ENCODE measurements around the gene MAP6D1.

GRCh38 chr3:183868796-183869195, 43.4 kb upstream of the MAP6D1 start:
- no peak for TF ChIP-seq CTCF (IDR thresholded peaks at IDR 0.05; ENCODE audit: poor library complexity, severe bottlenecking)
- no peak for TF ChIP-seq EP300 (conservative IDR thresholded peaks at IDR 0.05; ENCODE audit: poor library complexity, severe bottlenecking)
- TF ChIP-seq EZH2 (IDR thresholded peaks at IDR 0.05; ENCODE audit: borderline replicate concordance, insufficient read depth, low read length, poor library complexity, severe bottlenecking) = no peak
- no peak for TF ChIP-seq SMC3 (conservative IDR thresholded peaks at IDR 0.05; ENCODE audit: poor library complexity)
- no peak for TF ChIP-seq TAF1 (IDR thresholded peaks at IDR 0.05; ENCODE audit: low read depth)
- no peak for TF ChIP-seq POLR2AphosphoS5 (IDR thresholded peaks at IDR 0.05)
- no peak for TF ChIP-seq REST (IDR thresholded peaks at IDR 0.05; ENCODE audit: borderline replicate concordance)
- TF ChIP-seq RAD21 (conservative IDR thresholded peaks at IDR 0.05) = no peak
- TF ChIP-seq MXI1 (conservative IDR thresholded peaks at IDR 0.05; ENCODE audit: poor library complexity, severe bottlenecking) = no peak

Data from neural cell (in vitro differentiated cells).